GM19025 (cell line): Measurements from ENCODE around the gene SMKR1.
"Not testable (repeated sequence)": the region's sequence is repeated elsewhere in the genome, so short reads cannot be mapped to it uniquely, and the experiment has no call there.

ENCODE experiments used
- ATAC-seq: cut with Tn5 transposase; IDR thresholded peaks from one replicate; pipeline ENCODE4 v1.9.1; 2021; ENCODE audit warnings: mild to moderate bottlenecking, low read depth, moderate library complexity; ENCODE audit not compliant: unreplicated experiment

Gene SMKR1

DNA sequence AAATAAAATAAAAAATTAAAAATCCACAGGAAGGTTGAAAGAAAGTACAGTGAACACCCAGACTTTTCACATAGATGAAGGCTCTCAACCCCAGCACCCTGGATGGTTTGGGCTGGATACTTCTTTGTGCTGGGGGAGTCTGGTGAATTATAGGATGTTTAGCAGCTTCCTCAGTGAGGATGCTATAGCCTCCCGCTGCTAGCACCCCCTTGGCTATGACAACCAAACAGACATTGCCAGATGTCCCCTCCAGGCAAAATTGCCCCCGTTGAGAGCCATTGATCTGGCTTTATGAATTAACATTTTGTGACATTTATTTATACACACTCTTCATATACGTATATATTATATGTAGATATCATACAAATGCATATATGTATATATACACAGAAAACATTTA is 21.6 kb downstream of the SMKR1 start:
- no peak for ATAC-seq

DNA sequence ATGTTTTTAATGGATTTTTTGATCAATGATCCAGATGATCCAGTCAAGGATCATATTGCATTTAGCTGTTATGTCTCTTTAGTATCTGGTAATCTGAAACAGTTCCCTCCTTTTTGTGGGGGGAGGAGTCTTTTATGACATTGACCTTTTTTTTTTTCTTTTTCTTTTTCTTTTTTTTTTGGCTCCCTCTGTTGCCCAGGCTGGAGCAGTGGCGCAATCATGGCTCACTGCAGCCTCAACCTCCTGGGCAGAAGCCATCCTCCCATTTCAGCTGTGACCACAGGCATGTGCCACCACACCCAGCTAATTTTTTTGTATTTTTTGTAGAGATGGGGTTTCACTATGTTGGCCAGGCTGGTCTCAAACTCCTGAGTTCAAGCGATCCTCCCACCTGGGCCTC is 22.1 kb downstream of the SMKR1 start:
- not testable (repeated sequence) for ATAC-seq

DNA sequence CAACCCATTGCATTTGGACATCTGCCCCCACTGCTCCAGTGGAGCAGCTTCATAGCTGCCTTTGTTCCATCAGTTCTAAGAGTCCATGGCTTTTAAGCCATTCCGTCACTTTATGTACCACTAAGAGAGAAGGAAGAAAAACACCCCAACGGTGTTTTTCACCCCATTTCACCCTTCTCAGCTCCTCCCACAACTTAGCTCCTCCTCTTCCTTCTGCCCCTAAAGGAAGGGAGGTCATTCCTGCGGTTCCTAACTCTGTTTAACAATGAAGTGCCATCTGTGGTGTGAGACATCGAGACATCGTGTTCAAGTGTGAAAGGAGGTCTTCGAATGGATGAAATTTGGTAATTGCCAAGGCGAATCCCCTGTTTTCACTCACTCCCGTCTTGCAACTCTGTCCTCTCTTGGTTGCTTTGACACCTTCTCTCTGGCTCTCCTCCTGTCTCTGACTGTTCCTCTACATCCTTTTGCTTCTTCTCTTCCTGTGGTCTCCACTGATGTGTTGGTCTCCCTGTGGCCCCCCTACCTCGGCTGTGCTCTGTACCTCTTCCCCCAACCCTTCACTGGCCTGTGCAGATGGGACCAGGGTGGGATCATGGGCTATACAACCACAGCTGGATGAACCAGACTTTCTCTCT is 23.0 kb downstream of the SMKR1 start:
- no peak for ATAC-seq

DNA sequence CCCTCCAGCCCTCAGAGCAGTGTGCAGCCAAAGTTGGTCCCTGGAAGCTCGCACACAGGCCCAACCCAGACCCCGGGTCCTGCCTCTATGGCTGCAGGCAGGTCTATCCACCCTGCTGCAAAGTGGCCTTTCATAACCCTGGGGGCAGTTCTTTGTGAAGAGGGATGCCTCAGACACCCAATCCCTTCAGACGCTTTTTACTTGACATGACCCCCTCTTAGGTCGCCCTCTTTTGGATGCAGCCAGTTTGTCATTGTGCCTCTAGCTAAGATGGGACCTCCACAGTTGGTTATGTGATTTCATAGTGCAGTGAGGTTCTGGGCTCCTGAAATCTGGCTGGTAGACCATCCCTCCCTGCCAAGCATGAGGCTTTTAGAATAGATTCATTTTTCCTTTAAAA is 27.3 kb downstream of the SMKR1 start:
- no peak for ATAC-seq

DNA sequence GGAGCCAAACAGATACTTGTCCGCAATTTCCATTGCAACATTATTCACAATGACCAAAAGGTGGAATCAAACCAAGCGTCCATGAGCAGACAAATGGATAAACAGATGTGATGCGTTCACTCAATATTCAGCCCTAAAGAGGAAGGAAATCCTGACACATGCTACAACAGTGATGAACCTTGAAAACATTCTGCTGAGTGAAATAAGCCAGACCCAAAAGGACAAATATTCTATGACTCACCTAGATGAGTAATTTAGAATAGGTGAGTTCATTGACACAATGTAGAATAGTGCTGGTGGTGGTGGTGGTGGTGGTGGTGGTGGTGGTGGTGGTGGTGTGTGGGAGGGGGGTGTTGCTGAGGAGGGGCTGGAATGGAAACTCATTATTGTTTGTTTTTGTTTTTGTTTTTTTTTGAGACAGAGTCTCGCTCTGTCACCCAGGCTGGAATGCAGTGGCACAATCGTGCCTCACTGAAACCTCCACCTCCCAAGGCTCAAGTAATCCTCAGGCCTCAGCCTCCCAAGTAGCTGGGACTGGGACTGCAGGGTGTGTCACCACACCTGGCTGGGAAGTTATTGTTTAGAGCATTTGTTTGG is 28.6 kb downstream of the SMKR1 start:
- no peak for ATAC-seq

DNA sequence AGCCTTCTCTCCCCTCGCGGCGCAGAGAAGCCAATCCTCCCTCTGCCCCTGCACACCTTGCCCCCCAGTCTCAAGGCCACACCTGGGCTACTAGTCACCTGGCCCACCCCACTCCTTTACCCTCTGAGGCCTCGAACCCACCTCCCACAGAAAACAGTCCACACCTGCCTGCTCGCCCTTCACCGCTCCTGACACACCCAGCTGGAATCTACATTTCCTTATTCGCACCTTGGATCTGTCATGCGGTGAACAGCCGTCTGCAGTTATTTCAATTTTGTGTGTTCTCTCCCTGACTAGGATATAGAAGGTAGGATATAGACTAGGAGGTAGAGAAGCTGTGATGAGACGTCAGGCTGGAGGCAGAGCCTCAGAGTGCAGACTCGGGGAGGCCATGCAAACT is 29.4 kb downstream of the SMKR1 start:
- ATAC-seq = no peak

DNA sequence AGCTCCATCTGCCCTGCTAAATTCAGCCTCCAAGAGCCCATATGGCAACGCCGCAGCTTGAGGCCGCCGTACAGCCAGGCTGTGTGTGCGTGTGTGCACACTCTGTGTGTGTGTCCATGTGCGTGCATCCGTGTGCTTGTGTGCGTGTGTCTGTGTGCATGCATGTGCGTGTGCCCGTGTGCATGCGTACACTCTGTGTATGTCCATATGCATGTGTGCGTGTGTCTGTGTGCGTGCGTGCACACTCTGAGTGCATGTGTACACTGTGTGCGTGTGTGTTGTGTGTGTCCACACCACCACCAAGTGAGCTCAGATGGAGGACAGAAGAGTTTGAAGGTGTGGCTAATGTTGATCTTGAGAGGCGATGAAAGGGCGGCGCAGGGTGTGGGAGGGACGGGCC is 30.0 kb downstream of the SMKR1 start:
- ATAC-seq = no peak

DNA sequence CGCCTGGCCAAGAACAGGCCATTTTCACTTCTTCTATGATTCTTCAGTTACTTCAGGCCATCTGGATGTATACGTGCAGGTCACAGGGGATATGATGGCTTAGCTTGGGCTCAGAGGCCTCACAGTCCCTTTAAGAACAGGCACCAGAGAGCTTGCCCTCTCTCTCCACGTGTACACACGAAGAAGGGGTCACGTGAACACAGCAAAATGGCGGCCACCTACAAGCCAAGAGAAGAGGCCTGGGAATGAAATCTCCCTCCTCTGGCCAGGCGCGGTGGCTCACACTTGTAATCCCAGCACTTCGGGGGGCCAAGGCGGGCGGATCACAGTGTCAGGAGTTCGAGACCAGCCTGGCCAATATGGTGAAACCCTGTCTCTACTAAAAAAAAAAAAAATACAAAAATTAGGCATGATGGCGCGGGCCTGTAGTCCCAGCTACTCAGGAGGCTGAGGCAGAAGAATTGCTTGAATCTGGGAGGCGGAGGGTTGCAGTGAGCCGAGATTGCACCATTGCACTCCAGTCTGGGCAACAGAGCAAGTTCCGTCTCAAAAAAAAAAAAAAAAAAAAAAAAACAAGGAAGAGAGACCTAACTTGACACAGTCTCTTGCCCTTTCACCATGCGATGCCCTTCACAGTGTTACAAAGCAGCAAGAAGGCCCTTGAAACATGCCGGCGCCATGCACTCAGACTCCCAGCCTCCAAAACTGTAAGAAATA is 32.4 kb downstream of the SMKR1 start:
- ATAC-seq = not testable (repeated sequence)

DNA sequence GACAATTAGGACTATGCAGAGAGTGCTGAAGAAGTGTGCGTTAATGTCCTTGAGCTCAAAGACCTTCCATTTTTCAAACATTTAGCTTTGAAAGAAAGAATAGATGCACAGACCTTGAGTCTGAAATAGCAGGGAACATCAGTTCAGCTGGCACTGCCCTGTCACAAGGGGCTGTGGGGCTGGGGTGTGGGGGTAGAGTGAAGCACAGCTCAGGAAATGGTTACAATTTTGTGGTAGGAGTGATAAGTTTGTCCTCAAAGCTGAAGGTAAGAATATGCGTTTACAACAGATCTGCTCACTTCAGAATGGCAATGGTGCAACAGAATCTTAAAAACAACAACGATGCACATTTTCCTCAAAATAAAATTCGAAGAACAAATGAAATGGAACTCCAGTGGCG is 33.6 kb downstream of the SMKR1 start:
- no peak for ATAC-seq

DNA sequence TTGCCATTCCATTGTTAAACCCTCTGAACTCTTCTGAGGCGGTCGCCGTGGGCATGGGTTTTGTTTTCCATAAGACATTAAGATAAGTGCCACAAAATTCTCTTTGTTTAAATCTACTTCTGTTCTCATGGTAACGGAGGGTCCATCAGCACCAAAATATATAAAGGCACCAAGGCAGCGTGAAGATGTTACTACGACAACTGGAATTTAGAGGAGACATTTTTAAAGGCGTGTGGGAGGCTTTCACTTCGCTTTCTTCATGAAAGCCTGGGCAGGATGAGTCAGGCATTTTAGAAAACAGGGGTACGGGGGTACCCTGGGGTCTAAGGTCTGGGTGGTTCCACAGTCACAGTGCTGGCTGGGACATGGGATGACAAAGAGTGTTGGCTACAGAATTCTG is 34.0 kb downstream of the SMKR1 start:
- no peak for ATAC-seq

DNA sequence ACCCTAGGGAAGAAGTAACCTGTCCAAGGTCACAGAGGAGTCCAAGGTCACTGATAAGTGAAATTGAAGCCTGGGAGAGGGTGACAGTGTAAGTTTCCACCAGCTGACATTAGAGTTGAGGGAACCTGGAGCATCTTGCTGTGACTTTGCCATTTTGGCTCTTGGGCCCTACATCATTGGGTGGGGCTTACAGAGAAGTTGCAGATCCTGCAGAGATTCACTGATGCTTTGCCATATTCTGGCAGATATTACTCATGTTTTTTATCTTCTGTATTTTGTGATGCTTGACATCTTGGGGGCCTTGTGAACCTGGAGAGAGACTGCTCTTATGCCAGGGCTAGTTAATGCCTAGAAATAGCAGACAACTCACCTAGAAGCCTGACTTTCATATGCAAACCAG is 36.5 kb downstream of the SMKR1 start:
- no peak for ATAC-seq

DNA sequence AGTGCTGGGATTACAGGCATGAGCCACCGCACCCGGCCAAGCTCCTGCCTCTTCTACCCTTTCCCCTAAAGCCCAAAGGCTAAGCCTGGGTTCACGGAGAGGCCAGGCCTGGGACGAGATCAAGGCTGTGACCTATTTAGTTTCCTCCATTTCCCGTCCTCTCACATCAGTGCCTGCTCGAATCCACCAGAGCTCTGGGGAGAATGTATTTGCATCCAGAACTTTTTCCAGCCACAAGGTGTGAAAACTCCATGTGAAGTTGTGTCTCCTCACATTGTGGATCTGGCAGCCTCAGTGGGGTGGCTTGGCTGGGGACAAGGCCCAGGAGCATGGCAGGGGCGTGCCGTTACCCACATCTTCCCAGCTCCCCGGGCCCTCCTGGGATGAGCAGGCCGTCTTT is 38.0 kb downstream of the SMKR1 start:
- no peak for ATAC-seq

DNA sequence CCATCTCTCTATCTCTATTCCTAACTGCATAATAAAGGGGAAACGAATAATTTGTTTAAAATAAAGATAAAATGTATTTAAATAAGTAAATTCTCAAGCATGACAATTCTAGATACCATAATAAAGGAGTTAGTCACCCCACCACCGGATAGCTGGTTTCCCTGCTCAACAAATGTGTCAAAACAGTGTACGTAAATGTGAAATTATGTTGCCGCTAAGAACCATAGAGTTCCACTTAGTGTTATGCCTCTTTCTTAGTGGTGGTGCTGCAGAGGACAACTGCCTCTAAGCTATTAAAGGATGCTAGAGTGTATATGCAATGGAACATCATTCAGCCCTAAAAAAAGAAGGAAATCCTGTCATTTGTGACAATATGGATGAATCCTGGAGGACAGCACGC is 42.4 kb downstream of the SMKR1 start:
- no peak for ATAC-seq

DNA sequence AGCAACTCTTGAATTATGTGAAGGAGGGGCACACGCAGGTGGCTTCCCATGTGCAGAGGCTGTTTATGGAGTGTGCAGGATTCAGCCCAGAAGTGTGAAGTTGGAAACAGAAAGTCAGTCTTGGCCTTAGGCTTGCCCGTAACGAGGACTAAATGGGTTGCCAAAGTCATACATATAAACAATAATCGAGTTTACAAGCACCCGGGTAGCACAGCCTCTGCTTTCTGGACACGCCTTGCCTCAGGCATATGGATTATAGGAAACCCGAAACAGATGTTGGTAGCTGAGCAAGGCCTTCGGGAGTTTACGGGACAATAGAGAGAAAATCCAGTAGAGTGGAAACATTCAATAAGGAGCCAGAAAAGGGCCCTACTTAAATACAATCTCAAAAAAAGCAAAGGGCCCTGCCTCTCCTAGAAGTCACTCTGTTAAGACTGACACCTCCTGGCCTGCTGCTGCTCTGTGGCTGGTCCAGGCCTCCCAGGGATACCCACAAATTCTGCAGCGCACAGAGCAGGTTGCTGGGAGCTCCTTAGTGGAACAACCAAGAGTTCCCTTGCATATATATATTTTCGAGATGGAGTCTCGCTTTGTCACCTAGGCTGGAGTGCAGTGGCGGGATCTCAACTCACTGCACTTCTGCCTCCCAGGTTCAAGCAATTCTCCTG is 48.5 kb downstream of the SMKR1 start:
- no peak for ATAC-seq

DNA sequence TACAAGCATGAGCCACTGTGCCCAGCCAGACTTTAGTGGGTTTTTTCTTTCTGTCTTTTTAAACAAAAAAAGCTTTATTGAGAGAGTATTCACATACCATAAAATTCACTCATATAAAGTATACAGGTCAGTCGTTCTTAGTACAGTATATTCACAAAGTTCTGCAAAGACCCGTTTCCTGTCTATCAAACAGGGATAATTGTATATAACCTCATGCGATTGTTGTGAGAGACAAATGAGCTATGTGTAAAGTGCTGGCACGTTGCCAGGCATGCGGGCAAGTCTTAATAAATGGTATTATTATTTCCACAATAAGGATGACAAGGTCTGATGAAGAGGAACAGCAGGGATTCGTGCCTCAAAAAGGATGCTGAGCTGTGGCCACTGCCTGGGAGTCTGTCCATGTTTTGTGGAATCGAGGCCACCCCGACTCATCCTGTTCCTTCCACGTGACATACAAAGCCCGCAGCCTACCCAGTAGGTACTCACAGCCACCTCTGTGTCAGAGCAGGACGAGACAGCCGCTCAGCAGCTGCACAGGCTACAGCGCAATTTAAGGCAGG is 51.6 kb downstream of the SMKR1 start:
- ATAC-seq = no peak

DNA sequence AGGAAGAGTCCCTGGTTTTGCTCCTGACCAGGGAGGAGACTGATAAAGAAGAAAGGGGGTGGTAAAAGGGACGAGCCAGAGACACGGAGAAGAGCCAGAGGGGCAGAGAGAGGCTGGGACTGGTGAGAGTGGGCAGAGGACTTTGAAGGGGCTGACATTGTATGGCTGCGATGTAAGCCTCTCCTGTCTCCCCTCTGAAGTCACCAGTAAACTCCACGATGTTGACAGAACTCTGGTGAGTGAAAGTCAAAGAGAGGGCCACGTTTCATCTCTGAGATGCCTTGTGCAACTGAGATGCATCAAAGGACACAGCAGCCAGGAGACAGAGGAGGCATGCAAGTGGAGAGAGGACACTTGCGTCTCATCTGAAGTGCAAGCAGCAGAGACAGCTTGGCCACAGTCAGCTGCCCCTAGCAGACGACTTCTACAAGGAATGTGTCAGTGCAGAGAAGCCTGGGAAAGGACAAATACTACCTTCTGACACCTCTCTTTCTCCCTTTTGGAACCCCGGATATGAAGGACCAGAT is 54.3 kb downstream of the SMKR1 start:
- ATAC-seq = no peak

DNA sequence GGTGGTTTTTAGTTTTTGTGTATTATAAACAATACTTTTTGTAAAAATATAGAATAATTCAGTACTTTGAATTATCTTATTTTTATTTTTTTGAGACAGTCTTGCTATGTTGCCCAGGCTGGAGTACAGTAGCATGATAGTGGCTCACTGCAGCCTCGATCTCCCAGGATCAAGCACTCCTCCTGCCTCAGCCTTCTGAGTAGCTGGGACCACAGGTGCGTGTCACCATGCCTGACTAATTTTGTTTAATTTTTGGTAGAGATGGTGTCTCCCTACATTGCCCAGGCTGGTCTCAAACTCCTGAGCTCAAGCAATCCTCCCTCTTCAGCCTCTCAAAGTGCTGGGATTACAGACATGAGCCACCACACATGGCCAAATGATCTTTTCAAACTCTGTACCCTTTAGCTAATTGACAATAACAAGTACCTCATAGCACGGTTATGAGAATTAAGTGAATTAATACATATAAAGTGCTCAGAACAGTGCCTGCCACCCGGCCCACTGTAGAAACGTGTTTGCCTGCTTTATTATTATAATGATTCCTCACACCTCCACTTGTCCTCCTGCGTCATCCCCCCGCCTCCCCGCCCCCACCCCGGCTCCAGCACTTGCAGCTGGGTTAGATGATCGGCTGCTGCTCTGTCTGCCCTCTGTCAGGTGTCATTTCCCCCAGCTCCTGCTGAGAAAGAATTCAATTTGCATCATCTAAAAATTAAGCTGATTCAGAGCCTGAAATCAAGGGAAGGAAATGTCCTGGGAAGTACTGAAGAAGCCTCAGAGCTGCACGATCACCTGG is 55.6 kb downstream of the SMKR1 start:
- ATAC-seq = no peak

DNA sequence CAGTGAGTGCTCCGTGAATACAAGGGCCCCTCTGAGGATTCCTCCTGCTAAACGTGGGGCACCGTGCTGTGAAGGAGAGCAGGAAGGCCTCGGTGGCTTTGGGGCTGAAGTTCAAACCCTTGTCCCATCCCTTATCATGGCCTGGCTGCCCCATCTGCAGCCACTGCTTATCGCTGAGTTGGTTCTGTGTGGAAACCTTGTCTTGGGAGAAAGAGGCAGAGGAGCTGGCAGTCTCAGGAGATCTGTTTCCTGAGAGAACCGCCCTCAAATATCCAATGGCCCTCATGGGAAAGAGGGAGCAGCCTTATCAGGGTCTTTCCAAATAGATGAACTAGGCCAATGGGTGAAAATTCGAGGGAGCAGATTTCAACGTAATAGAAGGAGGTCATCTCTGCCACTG is 57.2 kb downstream of the SMKR1 start:
- ATAC-seq = no peak

DNA sequence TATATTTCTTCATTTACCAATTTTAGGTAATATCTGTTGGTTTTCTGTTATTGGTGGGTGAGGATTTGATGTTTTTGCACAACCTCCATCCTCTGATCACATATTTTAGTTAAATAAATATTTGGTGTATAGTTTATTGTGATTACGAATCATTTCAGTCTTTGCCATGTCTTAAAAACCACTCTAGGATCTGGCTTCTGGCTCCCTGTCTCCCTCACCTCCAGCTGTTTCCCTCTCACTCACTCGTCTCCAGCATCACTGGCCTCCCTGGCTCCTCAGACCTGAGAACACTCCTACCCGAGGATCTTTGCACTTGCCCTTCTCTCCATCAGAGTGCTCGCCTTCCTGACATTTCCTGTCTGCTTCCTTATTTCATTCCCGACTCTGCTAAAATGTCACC is 58.5 kb downstream of the SMKR1 start:
- ATAC-seq = no peak

DNA sequence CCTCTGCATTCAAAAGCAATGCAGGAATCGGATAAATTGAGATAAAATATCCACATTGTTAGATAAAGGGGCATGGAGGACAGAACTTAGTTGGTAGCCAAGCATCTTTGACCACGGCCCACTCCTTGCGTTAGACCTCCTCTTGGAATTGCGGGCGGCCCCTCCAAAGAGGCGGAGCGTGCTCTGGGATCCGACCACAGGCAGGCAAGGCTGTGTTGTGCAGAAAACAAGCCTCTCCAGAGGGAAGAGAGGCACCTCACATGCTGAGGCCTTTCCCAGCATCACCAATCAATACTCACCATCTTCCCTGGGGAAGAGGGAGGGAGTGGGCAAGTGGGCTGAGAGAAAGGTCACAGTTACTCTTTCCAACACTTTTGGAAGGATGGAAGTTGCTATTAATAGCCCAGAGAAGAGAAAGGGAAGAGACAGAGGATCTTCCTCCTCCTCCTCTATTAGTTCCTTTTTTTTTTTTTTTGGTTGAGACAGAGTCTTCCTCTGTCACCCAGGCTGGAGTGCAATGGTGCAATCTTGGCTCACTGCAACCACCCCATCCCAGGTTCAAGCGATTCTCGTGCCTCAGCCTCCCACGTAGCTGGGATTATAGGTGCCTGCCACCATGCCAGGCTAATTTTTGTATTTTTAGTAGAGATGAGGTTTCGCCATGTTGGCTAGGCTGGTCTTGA is 59.5 kb downstream of the SMKR1 start:
- no peak for ATAC-seq
